A549 (cell line): Measurements from ENCODE around the gene OVCH1.

Experiments
- NFE2L2 ChIP-seq: fragments of 150-350 bp; conservative IDR thresholded peaks from 2 replicates; pipeline ENCODE4 v1.6.1; 2014; ENCODE audit warnings: low read length
- TF ChIP-seq, protein P1 (sequence below): fragments of >200 bp; sonication (Bioruptor Twin); formaldehyde crosslinking; IDR thresholded peaks from 3 replicates; pipeline ENCODE4 v1.5.1; 2016

GRCh38 chr12:29431513-29431912 lies 66.0 kb downstream of the OVCH1 start:
- no peak for TF ChIP-seq NFE2L2
- TF ChIP-seq, protein P1, sequence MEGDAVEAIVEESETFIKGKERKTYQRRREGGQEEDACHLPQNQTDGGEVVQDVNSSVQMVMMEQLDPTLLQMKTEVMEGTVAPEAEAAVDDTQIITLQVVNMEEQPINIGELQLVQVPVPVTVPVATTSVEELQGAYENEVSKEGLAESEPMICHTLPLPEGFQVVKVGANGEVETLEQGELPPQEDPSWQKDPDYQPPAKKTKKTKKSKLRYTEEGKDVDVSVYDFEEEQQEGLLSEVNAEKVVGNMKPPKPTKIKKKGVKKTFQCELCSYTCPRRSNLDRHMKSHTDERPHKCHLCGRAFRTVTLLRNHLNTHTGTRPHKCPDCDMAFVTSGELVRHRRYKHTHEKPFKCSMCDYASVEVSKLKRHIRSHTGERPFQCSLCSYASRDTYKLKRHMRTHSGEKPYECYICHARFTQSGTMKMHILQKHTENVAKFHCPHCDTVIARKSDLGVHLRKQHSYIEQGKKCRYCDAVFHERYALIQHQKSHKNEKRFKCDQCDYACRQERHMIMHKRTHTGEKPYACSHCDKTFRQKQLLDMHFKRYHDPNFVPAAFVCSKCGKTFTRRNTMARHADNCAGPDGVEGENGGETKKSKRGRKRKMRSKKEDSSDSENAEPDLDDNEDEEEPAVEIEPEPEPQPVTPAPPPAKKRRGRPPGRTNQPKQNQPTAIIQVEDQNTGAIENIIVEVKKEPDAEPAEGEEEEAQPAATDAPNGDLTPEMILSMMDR: no peak
